Hippocampal formation (tissue), 2 donors: ENCODE data around the gene TTC14.

Experiments
- DNase-seq, 2 donors: peaks; one replicate each; lab custom pipeline; 2025; lab: John Stamatoyannopoulos, UW

Gene TTC14

GRCh38 chr3:180633722-180634121 lies 31.8 kb downstream of the TTC14 start:
- DNase-seq, result no peak

- DNase-seq, result no peak
Observed at GRCh38 chr3:180640987-180641386, 39.0 kb downstream of the TTC14 start.

DNA sequence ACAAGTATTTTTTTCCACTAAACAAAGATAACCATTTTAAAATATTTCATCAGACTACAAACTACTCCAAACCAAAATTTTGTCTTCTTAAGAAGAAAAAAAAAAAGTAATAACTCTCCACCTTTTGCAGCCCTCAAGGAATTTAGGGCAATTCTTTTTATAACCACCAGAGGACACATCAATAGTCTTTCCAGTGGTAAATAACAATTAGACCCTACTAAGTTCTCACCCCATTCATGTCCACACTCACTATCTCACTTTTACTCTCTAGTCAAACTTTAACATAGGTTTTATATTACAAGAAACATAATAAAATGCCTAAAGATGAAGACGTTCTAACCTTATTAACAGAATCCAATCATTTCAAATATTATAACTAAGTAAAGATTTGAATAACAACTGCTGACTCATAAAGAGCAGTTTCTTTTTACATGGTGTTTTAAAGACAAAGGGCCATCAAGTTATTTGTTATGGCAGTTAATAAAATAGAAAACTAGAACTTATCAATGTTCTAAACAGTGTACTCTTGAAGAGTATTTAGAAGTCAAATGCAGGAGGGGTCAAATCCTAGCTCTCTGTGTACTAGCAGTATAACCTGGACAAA lies 44.3 kb downstream of the TTC14 start:
- DNase-seq, result no peak

DNA sequence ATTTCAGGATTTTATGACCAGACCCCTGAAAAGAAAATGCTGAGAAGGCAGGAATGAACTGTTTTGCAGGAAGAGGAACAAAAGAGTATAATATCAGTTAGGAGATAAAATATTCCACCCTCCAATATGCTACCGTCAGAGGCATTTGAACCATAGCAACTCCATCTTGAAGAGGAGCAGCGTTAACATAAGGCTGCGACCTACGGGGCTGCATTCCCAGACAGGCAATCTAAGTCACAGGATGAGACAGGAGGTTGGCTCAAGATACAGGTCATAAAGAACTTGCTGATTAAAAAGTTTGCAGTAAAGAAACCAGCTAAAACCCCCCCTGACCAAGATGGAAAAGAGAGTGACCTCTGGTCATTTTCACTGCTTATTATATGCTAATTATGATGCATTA lies 54.4 kb downstream of the TTC14 start:
- DNase-seq, result no peak

- DNase-seq, result no peak
Observed at GRCh38 chr3:180657094-180657493, 55.1 kb downstream of the TTC14 start.
